Neural progenitor cell (in vitro differentiated cells): ENCODE data around the gene VEZT.

Source experiments
- CTCF ChIP-seq: fragments of 200-600 bp; sonication (generic); IDR thresholded peaks from 2 replicates; pipeline ENCODE4 v1.5.1; 2017; ENCODE audit warnings: antibody characterized with exemption, mild to moderate bottlenecking
- EZH2 ChIP-seq: fragments of 200-600 bp; sonication (generic); IDR thresholded peaks from 2 replicates; pipeline ENCODE4 v1.6.1; 2017; ENCODE audit warnings: antibody characterized with exemption, mild to moderate bottlenecking, moderate library complexity

- TF ChIP-seq CTCF (no peak), EZH2 (no peak)
These were observed 104.1 kb downstream of the VEZT start for GRCh38 chr12:95321516-95322246.
